ENCODE data around the gene PJA2.

Gene PJA2

GRCh38 chr5:109350537-109351270 lies 59.1 kb downstream of the PJA2 start:
- in situ Hi-C loops (cut with MboI; ENCODE audit: low sequenced_read_pairs): no loop called here

GRCh38 chr5:109349388-109349787 lies 60.4 kb downstream of the PJA2 start:
- in situ Hi-C loops (cut with MboI; ENCODE audit: low sequenced_read_pairs): no loop called here

DNA sequence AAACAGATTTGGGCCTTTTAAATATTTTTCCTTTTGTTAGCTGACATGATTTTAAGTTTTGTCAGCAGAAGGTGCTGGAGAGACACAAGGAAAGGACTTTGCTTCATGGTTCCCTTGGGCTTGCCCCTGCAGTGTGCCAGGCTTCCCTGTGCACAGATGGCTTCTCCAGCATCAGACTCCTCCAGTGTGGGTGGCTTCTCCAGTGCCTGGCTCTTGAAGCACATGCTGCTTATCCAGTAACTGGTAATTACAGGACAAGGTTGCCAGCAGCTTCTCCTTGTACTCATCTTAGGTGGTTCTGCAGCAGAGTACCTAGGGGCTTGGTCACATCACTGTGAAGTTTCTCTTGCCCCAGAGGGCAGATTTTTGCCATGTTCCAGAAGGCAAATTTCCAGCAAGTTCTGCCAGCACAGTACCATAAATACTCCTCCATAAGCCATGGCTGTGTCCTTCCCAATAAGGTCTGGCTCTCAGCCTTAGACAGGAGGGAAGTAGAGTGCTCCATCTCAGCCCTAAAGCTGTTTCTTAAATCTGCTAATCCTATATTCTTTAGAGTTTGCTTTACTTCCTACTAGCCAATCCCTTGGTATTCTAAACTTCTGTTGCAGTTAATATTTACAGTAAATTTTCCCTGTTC lies 62.4 kb downstream of the PJA2 start:
- in situ Hi-C loops (cut with MboI; ENCODE audit: low sequenced_read_pairs): no loop called here

GRCh38 chr5:109345699-109346098 lies 64.1 kb downstream of the PJA2 start:
- in situ Hi-C loops (cut with MboI; ENCODE audit: low sequenced_read_pairs): no loop called here

DNA sequence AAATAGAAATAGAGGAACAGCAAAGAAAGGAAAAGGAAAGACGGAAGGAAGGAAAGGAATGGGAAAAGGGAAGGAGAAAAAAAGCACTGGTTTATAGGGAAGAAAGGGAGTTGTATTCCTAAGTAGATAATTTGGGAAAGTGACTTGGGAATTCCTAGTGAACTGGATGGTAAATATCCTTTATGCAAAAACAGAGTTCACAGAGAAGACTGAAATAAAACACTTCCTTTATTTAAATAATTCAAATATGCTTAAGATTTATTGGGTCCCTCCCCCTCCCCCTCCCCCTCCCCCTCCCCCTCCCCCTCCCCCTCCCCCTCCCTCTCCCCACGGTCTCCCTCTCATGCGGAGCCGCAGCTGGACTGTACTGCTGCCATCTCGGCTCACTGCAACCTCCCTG lies 69.4 kb downstream of the PJA2 start:
- in situ Hi-C loops (cut with MboI; ENCODE audit: low sequenced_read_pairs): no loop called here

GRCh38 chr5:109335114-109335513 lies 74.7 kb downstream of the PJA2 start:
- in situ Hi-C loops (cut with MboI; ENCODE audit: low sequenced_read_pairs): no loop called here

- in situ Hi-C loops (cut with MboI; ENCODE audit: low sequenced_read_pairs): no loop called here
Observed at GRCh38 chr5:109334056-109334455, 75.7 kb downstream of the PJA2 start.

DNA sequence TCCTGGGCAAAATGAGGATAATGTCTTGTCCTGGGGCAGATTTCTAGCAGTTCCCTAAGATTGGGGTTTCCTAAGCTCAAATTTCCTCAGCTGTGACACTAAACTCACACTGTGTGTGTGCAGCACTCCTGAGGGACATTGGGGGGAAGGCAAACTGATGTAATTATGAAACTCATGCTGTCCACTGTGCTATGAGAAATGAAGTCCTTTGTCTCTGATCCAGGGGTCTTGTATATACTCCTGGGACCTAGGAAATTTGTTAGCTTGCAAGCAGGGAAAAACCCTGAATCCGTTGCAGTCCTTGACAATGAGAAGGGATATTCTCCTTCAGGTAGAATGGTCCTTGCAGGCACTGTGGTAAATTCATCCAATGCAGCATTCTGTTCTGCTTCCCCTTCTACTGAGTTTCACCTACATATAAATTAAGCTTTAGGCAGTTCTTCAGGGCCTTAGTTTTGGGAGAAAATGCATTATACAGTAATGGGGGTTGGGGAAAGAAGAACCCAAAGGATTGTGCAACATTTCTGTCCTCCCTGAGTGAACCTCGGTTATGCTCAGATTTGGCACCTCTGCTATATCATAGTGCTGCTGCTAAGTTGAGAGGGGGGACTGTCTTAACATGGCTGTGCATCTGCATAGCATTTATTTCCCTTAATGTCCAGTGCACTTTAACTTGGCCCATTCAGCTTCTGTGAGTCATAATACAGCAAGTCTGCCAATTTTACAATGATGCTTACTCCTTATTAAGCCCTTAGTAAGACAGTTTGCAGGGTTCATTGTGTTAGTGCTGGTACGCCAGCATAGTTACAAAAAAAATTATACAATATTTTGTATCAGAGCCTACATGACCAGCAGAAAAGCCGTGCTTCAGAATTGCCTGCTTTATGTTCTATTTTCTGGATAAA lies 80.2 kb downstream of the PJA2 start:
- in situ Hi-C loops (cut with MboI; ENCODE audit: low sequenced_read_pairs): no loop called here

- in situ Hi-C loops (cut with MboI; ENCODE audit: low sequenced_read_pairs): no loop called here
Observed at GRCh38 chr5:109328626-109329025, 81.1 kb downstream of the PJA2 start.

DNA sequence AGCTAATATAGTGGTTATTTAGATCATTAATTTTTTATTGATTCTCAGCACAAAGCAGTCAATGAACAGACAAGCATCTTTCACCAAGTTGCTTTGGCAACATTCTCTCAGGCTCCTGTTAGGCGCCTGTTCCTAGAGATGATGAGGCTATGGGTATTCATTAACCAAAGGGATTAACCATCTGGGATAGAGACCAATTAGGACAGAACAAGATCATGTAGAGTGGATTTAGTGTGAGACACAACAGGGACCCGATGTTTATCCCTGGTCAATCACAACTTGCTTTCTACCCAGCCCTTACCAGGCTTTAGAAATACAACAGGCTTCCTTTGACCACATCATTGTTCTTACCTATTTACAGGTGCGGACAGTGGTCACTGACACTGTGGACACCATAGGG lies 82.2 kb downstream of the PJA2 start:
- in situ Hi-C loops (cut with MboI; ENCODE audit: low sequenced_read_pairs): no loop called here

DNA sequence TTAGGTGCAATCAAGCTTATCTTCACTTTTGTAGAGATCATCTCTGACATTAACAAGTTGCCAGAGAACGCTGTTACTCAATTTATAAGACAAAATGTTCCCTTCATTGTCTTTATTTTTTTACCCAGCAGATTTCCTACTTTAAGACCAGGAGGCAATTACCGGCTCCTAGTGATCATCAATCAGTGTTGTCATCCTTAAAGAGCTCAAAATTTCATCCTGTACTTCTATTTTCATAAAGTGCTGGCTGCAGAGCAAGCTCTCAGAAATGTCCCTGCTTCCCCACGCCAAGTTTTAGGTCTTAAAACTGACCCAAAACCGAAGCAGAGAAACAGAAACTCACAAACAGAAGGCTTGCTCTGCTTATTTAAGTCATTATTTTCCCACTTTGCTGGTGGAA lies 82.9 kb downstream of the PJA2 start:
- in situ Hi-C loops (cut with MboI; ENCODE audit: low sequenced_read_pairs): no loop called here

GRCh38 chr5:109325456-109325855 lies 84.3 kb downstream of the PJA2 start:
- in situ Hi-C loops (cut with MboI; ENCODE audit: low sequenced_read_pairs): no loop called here

DNA sequence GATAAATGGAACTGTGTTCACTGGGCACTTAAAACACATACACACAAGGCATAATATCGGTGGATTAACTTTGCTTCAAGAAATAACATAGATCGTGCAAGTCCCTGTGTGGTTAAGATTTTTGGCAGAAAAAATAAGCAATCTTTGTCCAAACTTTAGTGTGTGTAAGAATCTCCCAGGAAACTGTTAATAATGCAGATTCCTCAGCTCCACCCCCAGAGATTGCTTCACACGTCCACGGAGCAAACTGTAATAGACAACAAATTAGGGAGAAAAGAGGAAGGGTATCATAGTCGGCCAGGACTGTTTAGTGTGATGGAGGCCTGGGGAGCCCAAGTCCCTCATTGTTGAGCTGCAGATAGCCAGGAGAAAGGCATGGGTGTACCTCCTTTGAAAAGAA lies 84.8 kb downstream of the PJA2 start:
- in situ Hi-C loops (cut with MboI; ENCODE audit: low sequenced_read_pairs): no loop called here

DNA sequence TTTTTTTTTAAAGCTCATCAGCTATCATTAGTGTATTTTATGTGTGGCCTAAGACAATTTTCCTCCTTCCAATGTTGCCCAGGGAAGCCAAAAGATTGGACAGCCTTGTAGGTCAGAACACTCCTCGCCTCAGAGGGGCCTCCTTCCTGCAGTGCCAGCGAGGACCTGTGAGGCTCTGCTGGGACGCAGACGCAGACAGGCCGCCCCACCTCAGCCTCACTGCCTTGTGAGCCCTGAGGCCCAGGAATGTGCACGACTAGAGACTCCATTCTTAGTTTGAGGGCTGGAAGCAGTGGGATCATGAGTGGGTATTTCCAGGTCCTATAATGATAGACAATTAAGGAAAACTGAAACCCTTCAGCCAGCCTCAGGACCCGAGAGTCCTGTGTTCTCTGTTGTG lies 85.4 kb downstream of the PJA2 start:
- in situ Hi-C loops (cut with MboI; ENCODE audit: low sequenced_read_pairs): no loop called here

DNA sequence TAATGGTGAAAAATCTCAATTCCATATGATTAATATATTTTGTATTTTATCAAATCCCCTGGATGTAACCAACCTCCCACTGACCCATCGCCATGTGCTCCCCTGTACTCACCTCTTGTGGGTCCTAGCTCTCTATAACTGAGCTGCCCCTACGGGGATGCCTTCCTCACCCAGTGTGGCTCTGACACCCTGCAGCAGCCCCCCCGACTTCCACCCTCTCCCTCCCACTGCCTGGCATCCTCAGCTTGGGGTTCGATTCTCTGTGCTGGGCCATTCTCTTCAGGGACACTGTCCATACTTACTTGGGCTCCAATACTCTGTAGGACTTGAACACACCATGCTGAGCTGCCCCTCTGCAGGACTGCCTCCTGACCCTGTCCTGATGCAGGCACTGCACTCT lies 87.1 kb downstream of the PJA2 start:
- in situ Hi-C loops (cut with MboI; ENCODE audit: low sequenced_read_pairs): no loop called here

DNA sequence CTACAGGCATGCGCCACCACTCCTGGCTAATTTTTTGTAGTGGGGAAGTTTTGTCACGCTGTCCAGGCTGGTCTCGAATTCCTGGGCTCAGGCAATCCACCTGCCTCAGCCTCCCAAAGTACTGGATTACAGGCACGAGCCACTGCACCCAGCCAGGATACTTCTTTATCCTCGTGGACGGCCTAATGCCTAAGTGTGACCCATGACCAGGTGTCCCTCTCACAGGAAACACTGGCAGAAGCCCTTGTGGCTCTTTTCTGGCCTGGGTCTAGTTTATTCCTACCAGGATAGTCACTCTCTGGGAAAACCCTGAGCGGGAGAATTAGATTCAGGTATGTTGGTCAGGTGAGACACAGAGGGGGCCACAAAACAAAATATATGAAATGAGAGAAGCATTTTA lies 90.4 kb downstream of the PJA2 start:
- in situ Hi-C loops (cut with MboI; ENCODE audit: low sequenced_read_pairs): no loop called here

DNA sequence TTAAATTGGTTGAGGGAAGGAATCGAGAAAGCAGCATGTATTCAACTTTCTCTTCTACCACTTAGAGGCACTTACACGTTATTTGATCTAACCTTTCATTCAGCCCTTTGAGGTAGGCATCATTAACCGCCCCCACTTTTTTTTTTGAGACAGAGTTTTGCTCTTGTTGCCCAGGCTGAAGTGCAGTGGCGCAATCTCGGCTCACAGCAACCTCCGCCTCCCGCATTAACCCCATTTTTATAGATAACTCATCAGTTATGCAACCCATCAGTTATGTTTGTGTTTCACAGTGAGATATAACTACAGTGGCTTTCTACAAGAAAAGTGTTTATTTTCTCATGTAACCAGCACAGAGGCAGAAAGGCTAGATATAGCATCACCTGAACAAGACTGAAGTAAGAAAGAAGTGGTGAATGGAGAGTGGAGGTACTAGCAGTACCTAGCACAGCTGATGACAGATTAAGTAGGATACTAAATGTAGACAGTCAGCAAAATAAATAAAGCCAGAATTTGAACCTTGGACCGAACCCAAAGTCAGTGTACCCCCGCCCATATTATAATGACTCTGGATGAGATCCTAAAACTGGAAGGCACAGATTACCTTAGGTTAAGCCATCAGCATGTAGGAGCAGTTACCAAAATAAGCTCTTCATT lies 91.2 kb downstream of the PJA2 start:
- in situ Hi-C loops (cut with MboI; ENCODE audit: low sequenced_read_pairs): no loop called here

- in situ Hi-C loops (cut with MboI; ENCODE audit: low sequenced_read_pairs): no loop called here
Observed at GRCh38 chr5:109316634-109317033, 93.1 kb downstream of the PJA2 start.

- in situ Hi-C loops (cut with MboI; ENCODE audit: low sequenced_read_pairs): no loop called here
Observed at GRCh38 chr5:109315245-109315644, 94.5 kb downstream of the PJA2 start.

DNA sequence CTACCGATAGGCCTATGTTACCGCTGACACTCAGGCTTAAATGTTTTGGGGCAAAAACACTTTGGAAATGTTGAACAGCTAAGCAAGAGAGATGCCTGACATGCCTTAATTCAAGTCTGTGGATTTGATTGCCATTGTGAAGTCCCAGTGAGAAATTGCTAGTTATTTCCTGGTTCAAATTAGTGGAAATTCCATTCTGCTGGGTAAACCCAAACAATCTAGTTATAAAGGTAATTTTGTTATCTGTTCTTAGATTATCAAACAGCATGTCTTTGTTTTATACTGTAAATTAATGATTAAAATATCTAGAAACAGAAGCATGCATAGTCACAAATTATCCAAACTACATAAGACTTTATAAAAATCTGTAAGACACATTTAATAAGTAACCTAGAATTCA lies 96.6 kb downstream of the PJA2 start:
- in situ Hi-C loops (cut with MboI; ENCODE audit: low sequenced_read_pairs): no loop called here

DNA sequence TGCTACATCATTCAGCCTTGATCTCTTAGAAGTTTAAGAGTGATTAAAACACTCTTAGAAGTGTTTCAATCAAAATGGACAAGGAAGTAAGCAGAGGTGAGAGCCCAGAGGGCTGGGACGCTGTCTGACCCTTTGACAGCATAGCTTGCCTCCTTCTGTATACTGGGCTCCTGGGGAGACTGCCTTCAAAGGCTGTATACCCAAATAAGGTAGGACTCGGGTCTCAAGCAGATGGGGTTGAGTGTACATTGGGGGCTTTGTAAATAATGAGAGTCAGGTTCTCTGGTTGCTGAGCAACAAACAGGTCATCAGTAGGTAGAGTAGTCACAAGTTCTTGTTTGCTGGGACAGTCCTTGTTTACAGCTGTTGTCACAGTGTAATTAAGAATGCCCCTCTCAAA lies 97.1 kb downstream of the PJA2 start:
- in situ Hi-C loops (cut with MboI; ENCODE audit: low sequenced_read_pairs): no loop called here

Data from HL-60/S4 treated with retinoic acid at 250 ng/mL for 4 days and 3 days (cell line).